Stimulated activated CD4-positive, alpha-beta T cell treated with anti-CD3 and anti-CD28 coated beads, TNF-alpha, amount 100 ng/mL, for 1 hour (primary cell): ENCODE results near the gene TRIM31.

Experiments
- DNase-seq, 3 donors: peaks; one replicate each; pipeline ENCODE4 v3.0.0-alpha.2; 2020; ENCODE audit warnings: low read depth in 3 of 3, low spot score in 1 of 3

The TRIM31 gene

DNA sequence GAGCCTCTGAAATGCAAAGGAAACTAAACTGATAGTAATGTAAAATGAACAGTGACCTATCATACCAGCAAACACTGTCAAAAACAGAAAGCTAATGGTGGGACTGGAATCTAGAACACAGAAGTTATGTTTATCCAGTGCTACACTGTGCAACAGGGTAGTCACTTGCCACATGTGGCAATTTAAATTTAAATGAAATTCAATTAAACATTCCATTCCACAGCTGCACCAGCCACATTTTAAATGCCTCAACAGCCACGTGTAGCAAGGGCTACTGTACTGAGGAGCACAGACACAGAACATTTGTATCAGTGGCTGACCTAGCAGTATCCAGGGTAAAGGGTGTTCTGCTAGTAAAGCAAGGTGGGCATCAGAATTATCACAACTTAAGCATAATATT lies 57.4 kb downstream of the TRIM31 start:
- no peak for DNase-seq

DNA sequence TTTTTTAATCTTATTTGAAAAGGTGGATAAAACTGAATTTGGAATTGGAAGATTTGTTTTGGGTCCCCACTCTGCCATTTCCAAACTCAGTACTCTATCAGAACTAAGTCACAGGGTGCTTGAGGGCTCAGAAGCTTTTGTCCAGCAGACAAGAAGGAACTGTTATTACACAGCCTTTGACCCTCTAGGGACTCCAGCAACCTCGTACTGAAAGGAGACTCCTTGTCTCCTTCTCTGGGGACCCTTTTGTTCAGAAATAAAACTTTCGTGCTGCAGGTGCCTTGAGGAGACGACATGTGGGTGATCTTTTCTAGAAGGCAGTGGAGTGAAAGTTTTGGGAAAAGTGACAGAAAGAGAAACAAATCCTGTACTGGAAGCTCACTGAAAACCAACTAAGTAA lies 59.2 kb downstream of the TRIM31 start:
- no peak for DNase-seq
